Measurements from ENCODE around the gene P2RY12.

P2RY12 gene

DNA sequence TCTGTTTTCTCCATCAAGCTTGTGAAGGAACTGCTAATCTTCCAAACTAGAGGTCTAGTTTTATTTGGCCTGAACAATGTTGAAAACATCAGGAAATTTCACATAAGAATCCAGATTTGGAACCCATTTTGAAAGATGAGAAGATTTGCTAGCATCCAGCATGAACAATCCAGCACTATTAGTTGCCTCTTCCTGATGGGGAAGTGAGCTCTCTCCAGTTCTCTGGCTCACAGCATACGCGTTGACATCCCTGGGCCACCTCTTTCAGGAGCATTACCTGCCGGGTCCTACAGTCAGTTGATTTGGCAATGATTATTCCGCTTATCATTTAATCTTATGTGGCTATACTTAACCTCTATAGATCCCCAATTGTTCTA is 78.8 kb downstream of the P2RY12 start:
- TF ChIP-seq, protein P1, sequence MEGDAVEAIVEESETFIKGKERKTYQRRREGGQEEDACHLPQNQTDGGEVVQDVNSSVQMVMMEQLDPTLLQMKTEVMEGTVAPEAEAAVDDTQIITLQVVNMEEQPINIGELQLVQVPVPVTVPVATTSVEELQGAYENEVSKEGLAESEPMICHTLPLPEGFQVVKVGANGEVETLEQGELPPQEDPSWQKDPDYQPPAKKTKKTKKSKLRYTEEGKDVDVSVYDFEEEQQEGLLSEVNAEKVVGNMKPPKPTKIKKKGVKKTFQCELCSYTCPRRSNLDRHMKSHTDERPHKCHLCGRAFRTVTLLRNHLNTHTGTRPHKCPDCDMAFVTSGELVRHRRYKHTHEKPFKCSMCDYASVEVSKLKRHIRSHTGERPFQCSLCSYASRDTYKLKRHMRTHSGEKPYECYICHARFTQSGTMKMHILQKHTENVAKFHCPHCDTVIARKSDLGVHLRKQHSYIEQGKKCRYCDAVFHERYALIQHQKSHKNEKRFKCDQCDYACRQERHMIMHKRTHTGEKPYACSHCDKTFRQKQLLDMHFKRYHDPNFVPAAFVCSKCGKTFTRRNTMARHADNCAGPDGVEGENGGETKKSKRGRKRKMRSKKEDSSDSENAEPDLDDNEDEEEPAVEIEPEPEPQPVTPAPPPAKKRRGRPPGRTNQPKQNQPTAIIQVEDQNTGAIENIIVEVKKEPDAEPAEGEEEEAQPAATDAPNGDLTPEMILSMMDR (IDR thresholded peaks at IDR 0.05), result no peak

DNA sequence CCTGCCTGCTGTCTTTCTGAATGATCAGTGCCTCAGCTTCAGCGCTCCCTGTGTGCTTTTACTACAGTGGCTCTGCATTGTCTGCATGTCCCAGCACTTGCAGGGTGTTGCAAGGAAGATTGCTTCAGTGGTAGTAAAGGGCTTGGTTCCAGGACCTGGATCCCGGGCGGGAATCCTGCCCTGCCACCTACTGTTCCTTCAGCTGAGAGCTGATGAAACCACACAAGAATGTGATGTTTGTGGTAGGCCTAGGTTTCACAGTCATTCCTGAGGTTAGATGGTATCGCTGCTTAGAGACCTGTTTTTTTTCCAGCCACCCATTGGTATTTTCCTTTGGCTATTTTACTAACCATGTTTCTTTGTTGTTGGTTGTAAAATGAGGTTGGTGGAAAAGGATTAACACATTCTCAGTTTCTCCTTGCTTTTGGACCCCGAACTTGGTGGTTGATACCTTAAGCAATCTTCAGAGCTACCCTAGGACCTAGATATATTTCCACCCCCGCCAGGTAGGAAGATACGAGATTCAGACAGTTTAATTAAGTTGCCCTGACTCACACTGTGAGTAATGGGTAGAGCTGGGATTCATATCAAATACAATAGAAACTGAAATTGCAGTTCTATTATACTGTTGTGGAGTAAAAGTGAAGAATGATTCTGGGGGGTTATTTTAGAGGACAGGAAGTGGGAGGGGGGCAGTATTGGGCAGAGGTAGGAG is 79.3 kb downstream of the P2RY12 start:
- TF ChIP-seq, protein P1 (IDR thresholded peaks at IDR 0.05), result peak; percentile 36; the same call in 1 of the 2 replicates

DNA sequence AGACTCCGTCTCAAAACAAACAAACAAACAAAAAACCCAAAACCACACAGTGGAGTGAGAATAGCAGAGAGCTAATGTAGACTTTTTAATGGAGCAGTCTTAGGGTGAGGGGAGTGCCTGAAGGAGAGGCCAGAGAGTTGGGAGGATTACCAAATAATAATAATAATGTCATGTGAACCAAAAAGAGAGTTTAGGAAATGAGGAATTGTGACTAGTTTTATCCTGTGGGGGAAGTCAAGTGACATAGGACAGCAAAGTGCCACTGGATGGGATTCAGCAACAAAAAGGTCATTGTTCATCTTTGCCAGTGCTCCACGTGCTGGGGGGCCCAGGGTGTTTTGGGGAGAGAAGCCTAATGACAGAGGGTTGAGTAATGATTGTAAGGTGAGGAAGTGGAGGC is 80.8 kb downstream of the P2RY12 start:
- TF ChIP-seq, protein P1 (IDR thresholded peaks at IDR 0.05), result no peak

DNA sequence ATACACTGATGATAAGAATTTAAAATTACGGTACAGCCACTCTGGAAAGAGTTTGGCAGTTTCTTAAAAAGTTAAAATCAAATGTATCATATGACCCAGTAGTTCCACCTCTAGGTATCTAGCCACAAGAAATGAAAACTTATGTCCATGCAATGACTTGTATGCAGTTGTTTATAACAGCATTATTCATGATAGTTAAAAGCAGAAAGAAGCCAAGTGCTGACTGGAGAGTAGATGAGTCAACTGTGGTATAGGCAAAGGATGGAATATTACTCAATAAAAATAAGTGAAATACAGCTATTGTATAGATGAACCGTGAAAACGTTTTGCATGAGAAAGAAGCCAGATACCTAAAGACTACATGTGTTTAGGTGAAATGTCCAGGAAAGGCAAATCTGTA is 82.8 kb downstream of the P2RY12 start:
- TF ChIP-seq, protein P1 (IDR thresholded peaks at IDR 0.05), result no peak

DNA sequence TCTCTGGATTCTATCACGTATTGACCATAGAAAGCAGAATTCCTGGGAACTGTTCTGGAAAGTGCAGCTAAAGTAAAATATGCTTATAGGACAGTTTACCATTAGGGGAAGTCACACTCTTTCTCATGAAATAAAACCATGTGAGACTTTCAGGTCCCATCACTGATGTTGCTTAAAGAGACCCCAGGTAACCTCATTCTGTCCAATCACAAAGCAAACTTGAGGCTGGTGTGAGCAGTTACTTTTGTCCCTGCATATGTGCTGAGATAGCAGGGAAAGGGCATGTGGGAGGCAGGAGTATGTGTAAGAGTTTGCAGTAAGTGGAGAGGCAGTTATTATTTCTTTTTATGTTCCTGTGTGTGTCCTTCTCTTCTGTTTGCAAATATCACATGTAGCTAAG is 84.0 kb downstream of the P2RY12 start:
- TF ChIP-seq, protein P1 (IDR thresholded peaks at IDR 0.05), result no peak

DNA sequence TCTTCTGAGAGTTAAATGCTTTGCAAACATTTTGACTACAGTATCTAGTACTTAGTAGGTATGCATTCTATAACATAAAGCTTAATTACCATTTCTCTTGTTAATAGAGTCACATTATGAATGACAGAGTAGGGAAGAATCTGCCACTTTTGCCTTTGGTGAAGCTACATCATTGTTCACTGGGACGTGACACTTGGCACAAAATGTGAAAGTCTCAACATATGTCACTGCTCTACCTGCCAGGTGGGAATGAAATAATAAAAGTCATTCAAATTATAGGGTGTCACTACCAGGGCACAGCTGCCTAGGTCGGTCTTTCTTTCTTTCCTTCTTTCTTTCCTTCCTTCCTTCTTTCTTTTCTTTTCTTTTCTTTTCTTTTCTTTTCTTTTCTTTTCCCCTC is 85.5 kb downstream of the P2RY12 start:
- TF ChIP-seq, protein P1 (IDR thresholded peaks at IDR 0.05), result no peak

DNA sequence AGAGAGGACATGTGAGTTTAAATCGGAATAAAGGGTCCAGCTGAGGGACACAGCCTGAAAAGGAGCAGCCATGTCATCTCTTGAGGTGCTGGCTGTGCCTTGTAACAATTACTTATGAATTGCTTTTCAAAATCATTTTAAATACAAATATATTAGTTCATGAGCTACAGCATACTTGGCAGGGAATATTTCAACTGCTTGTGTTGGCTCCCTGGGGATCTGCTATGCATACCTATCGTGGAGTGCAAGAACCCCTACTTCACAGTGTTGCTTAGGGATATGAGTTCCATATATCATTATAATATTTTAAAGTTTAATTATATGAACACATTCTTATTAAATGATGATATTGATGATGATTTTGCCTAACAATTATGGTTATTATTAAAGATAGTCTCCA is 87.1 kb downstream of the P2RY12 start:
- TF ChIP-seq, protein P1 (IDR thresholded peaks at IDR 0.05), result no peak

DNA sequence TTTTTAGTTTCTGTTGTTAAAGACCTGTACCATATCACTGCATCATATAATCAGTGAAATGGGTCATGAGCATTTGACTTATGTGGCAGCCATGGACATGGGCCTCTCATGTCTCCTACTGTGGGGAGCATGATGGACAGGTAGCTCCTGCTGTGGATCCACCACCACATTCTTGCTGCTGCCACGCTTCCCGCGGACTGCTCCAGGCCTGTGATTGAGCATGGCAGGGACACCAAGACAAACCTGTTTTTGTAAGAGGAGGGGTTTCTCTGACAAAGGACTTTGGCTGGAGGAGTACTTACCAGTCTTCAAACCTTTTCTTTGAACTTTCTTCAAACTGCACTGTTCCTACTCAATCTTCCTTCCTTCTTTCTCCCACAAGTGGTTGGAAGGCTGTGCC is 88.3 kb downstream of the P2RY12 start:
- TF ChIP-seq, protein P1 (IDR thresholded peaks at IDR 0.05), result no peak

Measured in LNCAP (cell line).